Activated T-helper 1 cell treated with anti-CD3 and anti-CD28 coated beads, Interleukin-2, amount 50 U/mL, for 16 hours (primary cell): ENCODE results near the gene LCN2.

Experiments
- DNase-seq, 2 donors: peaks; one replicate each; pipeline ENCODE4 v3.0.0-alpha.2; 2020; ENCODE audit warnings: low read depth in 1 of 2, low spot score in 1 of 2

Gene LCN2

GRCh38 chr9:128148509-128149000 is 698 bp upstream of the LCN2 start:
- DNase-seq, result no peak

- DNase-seq, result no peak
These were observed 819 bp downstream of the LCN2 start for GRCh38 chr9:128149951-128150593.

- DNase-seq, result no peak
These were observed 1.5 kb downstream of the LCN2 start for GRCh38 chr9:128150594-128151308.

GRCh38 chr9:128151309-128152132 is 2.3 kb downstream of the LCN2 start:
- no peak for DNase-seq

GRCh38 chr9:128152133-128153059 is 3.1 kb downstream of the LCN2 start:
- DNase-seq, result no peak

- DNase-seq, result no peak
These were observed 4.0 kb downstream of the LCN2 start for GRCh38 chr9:128153060-128153946.

GRCh38 chr9:128153947-128154695 is 4.9 kb downstream of the LCN2 start:
- DNase-seq, result no peak

GRCh38 chr9:128155736-128156500 is 6.7 kb downstream of the LCN2 start:
- no peak for DNase-seq

- peak; percentile 7 to 29 for DNase-seq
These were observed 10.2 kb downstream of the LCN2 start for GRCh38 chr9:128159522-128159783.

GRCh38 chr9:128159784-128160602 is 10.7 kb downstream of the LCN2 start, which contains the start of gene BBLN:
BBLN (plus strand) TSS chr9:128160265; CDS start chr9:128160408, 143 bp downstream.
- peak; percentile 87 to 89 for DNase-seq

GRCh38 chr9:128160603-128160987 is 11.3 kb downstream of the LCN2 start:
- peak in 1 of 2 donors; percentile 37 for DNase-seq

- DNase-seq, result no peak
These were observed 12.1 kb downstream of the LCN2 start for GRCh38 chr9:128161215-128161902.

- no peak for DNase-seq
These were observed 13.2 kb downstream of the LCN2 start for GRCh38 chr9:128162215-128163026.

GRCh38 chr9:128163027-128163515 is 13.8 kb downstream of the LCN2 start:
- DNase-seq, result no peak

GRCh38 chr9:128163523-128164306 is 14.5 kb downstream of the LCN2 start:
- no peak for DNase-seq
